NCI-H1930 (cell line): ENCODE results near the gene GTF3C2.
A peak's percentile ranks its signal among the peaks of the same experiment; 100 is the strongest.
"Not testable (repeated sequence)": the region's sequence is repeated elsewhere in the genome, so short reads cannot be mapped to it uniquely, and the experiment has no call there.

Experiments
- DNase-seq, 2 experiments: peaks; one replicate each; lab custom pipeline; 2025; lab: John Stamatoyannopoulos, UW

GTF3C2 gene

DNA sequence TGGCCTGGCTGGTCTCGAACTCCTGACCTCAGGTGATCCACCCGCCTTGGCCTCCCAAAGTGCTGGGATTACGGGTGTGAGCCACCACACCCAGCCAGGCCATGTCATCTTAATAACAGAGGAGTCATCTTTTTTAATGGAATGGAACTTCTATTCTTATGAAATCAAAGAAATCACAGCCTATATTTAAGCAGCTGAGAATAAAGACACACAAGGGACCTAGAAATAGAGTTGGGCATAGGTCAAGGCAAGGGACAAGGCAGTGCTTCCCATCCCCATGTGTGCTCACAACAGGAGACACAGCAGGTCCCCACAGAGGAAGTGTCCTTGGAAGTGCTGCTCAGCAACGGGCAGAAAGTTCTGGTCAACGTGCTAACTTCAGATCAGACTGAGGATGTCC is 17.0 kb upstream of the GTF3C2 start:
- DNase-seq = no peak

DNA sequence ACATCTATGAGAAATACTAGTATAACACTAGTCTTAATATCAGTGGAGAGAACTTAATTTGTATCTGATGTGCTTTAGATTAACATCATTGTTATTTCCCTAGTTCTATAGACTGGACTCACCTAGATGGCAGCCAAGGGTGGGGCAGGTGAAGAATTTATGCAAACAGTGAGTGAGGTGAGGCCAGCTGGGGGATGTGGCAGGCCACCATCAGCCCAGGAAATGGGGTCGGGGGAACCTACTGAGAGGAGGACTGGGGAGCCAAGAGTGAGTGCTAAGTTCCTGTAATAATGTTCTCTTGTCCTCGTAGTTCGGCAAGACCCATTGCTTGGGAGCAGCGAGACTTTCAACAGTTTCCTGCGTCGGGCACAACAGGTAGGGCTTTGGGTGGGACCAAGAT is 16.4 kb upstream of the GTF3C2 start:
- no peak for DNase-seq

DNA sequence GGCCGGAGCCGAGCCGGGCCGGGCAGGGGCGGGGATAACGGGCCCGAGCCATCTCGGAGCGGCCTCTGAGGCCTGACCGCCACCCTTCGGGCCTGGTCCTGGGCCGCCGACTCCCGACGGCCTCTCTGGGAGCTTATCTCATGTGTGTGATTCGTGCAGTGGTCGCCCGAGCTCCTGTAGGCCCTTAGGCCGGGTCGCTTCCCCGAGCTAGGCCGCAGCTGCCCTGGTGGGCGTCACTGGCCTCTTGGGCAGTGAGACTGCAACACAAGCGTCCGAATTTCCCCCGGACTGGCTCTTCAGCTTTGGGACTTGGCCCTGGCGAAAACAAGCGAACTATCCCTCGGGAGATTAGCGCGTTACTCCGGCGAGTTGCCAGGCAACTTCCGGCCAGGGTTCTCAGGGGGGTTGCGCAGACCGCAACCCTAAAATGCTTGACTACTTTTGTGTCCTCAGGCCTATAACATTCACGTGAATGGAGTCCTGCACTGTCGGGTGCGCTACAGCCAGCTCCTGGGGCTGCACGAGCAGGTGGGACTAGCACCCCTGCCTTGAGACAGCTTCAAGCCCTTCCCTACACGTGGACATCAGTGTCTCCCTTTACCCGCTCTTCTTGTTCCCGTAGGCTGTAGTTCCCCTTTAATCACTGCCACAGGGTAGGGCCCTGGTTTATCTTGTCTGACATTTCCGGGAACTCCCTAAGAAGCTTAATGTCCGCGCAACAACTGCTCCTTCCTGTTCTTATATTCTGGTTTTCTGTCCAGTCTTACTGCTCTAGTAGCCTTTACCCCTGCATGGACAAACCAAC is 14.5 kb upstream of the GTF3C2 start:
- DNase-seq = no peak

DNA sequence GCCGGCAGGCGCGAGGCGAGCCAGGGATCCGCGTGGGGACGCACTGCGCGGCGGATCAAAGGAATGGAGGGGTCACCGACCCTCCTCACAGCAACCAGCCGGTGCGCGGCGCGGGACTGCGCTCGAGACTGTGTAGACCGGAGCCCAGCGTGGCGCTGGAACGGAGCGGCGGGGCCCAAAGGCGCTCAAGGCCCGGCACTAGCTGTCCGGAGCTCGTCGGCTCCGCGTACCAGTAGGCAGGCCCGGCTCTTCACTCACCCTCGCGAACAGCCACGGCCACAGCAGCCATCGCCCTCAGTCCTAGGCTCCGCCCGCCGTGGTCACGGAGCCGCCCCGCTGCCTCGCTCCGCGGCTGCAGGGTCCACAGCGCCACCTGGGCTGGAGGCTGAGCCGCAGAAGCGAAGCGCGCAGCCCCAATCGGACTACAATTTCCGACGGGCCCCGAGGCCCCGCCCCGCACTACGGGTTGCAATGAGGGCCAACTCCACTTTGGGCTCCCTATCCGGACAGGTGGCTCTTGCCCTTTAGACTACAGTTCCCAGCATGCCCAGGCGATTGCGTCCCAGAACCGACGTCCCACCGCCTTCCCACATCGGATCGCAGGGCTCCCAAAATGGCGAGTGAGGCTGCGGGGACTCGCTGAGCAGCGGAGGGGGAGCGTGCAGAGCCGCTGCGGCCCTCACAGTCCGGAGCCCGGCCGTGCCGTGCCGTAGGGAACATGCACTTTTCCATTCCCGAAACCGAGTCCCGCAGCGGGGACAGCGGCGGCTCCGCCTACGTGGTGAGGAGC is 13.7 kb upstream of the GTF3C2 start, which contains the start of the genes EIF2B4 and SNX17:
EIF2B4 (minus strand) TSS at position 313 of the 790 bp plus-strand sequence; CDS start at position 289, 24 bp downstream.
SNX17 (plus strand) TSS at position 591 of the 790 bp plus-strand sequence; CDS start at position 719, 128 bp downstream.
- peak; percentile 93 to 96 for DNase-seq

DNA sequence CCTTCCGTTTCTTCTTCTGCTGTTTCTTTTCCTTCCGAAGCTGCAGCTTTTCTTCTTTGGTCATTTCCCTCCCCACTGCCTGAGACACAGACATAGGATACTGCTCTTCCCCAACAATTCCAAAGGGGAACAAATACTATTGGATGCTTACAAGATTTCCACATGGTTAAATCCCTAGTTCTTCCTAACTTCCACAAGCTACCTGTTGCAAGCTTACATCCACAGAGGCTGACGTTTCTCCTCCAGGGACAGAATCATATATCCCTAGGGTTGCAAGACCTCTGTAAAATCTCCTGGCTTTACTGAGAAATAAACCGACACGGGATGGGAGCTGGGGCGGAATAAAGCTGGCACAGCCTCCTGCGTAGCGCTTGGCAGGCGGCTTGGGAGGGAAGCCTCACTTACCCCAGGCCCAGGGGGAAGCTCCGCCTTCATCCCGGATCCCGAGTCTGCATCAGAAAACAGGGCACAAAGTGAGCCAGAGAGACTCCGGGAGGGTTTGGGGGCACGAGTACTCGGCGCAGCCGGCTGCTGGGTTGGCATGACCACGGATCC is 13.0 kb upstream of the GTF3C2 start:
- peak in 1 of 2 experiments; percentile 29 for DNase-seq

DNA sequence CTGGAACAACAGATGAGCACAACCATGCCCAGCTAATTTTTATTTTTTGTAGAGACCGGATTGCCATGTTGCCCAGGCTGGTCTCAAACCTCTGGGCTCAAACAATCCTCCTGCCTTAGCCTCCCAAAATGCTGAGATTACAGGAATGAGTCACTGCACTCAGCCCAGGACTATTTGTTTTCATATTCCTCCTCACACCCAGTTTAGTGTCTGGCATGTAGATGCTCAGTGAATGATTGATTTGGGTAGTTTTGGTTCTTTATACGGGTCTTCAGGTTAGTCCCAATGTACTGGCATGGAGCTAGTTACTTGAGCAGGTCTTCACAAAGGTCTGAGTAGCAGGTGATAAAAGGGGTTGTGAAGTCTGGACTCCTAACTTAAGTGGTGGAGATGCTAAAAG is 7.4 kb upstream of the GTF3C2 start:
- no peak for DNase-seq

DNA sequence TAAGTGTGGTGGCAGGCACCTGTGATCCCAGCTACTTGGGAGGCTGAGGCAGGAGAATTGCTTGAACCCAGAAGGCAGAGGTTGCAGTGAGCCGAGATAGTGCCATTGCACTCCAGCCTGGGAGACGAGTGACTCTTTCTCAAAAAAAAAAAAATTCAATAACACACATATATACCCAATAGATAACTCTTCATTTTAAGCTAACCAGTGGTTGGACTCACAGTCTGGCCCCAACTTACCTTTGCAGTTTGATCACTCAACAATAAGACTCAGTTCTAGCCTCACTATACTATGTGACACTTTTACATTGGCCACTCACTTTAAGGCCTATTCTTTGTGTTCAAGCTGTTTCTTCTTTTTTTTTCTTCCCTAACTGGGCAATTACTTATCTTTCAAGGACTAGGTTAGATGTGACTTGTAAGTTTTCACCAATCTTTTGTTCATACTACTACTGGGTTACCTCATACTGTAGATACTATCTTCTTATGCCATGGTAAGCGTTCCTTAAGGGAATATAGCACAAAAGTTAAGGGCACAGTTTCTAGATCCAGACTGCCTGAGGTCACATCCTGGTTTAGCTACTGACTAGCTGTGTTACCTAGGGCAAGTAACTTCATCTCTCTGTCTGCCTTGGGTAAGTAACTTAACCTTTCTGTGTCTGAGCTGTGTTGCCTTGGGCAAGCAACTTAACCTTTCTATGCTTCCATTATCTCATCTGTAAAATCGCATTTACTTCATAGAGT is 6.3 kb upstream of the GTF3C2 start:
- no peak for DNase-seq

DNA sequence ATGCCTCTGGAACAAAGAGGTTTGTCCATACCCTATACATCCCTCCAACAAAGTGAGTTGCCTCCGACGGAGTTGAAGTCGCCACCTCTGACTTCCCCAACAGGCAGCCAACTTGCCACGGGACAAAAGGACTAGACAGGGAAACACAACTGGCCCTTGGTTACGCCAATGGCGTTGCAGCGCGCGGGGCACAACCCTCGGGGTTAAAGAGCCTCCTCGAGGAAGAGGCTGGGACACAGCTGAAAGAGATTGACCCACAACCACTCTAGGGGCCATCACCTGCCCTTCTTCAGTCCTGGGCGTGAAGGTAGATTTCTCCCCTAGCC is 545 bp downstream of the GTF3C2 start:
- no peak for DNase-seq

DNA sequence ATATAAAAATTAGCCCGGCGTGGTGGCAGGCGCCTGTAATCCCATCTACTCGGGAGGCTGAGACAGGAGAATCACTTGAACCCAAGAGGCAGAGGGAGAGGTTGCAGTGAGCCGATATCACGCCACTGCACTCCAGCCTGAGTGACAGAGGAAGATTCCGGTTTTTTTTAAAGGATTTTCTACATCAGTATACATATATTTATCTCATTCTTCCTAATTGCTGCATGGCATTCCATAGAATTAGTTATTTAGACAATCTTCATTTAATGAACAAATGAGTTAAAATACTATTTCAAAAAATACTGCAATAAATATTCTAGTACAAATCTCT is 2.0 kb downstream of the GTF3C2 start:
- no peak for DNase-seq

DNA sequence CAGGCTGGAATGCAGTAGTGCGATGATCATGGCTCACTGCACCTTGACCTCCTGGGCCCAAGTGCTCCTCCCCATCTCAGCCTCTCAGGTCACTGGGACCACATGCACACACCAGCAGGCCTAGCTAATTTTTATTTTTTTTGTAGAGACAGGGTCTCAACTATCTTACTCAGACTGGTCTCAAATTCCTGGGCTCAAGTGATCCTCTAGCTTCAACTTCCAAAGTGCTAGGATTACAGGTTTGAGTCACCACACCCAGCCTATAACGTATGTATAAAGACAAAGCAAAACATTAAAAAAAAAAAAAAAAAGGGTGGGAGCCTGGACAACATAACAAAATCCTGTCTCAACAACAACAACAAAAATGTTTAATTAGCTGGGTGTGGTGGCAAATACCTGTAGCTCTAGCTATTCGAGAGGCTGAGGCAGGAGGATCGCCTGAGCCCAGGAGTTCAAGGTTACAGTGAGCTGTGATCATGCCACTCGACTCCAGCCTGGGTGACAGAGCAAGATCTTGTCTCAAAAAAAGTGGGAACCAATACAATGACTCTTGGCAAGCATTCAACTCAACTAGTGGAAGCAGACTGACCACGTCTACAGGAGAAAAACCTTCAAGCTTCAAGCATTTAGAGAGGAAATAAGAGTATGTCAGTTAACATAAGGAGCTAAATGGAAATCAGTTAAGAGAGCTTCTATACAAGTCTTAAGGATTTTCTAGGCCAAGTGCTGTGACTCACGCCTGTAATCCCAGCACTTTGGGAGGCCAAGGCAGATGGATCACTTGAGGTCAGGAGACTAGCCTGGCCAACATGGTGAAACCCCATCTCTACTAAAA is 2.6 kb downstream of the GTF3C2 start:
- DNase-seq = no peak

DNA sequence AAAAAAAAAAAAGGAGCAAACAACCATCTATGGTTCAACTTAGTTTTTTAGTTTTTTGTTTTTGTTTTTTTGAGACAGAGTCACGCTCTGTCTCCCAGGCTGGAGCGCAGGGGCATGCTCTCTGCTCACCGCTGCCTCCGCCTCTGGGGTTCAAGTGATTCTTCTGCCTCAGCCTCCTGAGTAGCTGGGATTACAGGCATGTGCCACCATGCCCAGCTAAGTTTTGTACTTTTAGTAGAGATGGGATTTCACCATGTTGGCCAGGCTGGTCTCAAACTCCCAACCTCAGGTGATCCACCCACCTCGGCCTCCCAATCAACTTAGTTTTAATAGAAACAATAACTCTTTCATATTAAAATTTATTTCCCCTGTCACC is 3.2 kb downstream of the GTF3C2 start:
- DNase-seq = not testable (repeated sequence)

DNA sequence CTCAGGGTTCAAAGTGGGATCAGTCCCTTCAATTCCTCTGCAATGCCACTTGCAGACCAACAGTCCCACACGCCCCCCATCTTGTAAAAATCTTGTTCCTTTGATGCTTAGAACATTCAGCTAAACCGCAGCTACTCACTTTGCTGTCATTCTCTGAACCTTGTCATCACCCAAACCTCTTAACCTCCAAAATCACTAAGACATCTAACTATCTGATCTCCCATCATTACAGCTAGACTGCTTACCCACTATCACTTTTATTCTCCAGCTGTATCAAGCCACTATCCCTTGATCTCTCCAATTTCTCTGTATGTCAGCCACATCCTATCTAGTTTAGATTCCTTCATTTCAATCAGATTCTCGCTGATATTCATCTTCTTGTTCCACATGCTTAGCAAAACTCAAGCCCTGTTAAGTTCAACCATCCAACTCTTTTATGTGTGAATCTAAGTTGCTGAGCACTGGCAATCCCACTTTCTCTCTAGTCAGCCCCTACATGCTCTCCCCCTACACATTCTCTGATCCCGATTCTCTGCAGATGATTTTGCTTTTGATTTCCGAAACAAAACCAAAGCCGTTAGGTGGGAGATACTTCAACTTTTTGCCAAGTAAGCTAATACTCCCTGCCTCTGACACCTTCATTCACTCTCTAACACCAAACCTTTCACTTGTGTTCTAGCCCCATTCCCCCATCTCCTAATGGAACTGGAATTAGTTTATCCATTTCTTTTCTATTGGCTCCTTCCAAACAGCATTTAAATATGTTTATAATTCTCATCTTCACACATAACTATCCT is 4.6 kb downstream of the GTF3C2 start:
- DNase-seq = no peak

DNA sequence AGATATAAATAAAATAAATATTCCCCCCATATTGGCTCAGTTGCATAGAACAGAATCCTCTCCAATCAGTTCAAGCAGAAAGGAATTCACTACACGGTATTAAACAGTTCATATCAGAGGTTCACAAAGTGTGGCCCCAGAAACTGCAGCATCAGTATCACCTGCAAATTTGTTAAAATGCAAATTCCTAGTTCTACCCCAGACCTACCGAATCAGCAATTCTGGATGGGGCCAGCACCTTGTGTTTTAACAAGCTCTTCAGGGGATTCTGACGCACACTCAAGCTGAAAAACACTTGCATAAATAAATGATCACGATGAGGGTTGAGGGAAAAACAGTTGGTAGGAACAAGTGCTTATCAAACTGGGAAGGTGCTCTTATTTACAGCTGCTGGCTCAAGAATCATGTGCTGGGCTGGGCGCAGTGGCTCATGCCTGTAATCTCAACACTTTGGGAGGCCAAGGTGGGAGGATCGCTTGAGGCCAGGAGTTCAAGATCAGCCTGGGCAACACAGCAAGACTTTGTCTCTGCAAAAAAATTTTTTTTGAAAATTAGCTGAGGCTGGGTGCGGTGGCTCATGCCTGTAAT is 6.4 kb downstream of the GTF3C2 start:
- DNase-seq = no peak

DNA sequence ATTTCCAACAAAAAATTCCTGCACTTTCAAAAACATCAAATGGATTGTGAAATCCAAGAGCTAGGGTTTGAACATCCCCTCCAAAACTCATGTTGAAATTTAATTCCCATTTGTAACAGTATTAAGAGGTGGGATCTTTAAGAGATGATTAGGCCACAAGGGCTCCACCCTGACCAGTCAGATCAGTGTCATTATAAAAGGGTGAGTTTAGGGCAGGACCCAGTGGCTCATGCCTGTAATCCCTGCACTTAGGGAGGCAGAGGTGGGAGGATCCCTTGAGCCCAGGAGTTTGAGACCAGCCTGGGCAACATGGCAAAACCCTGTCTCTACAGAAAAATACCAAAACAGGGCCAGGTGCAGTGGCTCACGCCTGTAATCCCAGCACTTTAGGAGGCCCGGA is 8.9 kb downstream of the GTF3C2 start:
- no peak for DNase-seq

DNA sequence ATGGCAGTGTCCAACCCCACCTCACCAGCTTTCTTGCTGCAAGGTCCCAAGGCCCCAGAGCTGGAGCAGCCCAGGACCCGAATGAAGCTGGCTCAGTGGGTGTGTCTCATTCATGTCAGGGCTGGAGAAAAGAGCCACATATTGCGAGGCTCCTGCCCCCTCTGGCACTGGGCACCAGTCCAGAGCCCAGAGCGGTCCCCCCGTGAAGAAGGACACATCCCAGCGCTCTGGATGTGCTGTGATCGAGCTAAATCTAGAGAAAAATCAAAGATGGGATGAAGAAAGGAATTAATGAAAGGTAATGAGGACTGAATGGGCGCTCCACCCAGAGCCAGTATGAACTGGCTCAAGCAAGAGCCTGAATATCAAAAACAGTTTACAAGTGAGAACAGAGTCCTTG is 20.4 kb downstream of the GTF3C2 start:
- no peak for DNase-seq

DNA sequence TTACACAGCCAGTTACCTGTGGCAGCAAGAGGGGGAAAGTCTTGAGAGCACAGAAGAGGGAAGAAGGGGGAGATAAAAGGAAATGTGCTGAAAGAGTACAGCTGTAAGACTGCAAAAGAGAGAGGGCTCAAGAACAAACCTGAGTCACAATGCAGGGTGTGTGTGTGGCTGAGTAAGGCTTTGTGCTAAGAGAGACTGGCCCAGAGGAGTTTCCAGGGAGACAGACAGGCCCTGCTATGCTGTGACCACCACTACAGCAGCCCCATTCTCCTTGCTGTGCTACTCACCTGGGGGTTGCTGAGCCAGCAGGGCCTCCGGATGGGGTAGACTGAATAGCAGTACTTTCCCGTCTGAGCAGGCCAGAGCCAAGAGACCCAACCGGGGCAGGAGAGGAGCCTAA is 21.3 kb downstream of the GTF3C2 start:
- DNase-seq = no peak

DNA sequence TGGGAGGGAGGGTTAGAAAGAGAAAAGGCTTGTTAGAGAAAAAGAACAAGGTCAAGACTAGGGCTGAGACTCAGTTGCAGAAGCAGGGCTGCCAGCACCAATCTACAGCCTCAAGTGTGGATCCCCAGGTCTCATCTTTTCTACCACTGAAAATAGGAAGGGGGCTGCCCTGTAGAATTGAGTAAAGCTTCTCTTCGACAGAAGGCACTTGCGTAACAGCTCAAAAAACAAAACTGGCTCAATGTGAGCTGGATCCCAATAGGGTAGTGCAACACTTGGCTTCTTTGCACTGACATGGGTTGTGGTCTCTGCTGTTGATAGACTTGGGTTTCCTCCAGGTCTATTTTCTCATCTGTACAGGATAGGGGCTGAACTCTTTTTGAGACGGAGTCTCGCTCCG is 31.8 kb downstream of the GTF3C2 start:
- no peak for DNase-seq

DNA sequence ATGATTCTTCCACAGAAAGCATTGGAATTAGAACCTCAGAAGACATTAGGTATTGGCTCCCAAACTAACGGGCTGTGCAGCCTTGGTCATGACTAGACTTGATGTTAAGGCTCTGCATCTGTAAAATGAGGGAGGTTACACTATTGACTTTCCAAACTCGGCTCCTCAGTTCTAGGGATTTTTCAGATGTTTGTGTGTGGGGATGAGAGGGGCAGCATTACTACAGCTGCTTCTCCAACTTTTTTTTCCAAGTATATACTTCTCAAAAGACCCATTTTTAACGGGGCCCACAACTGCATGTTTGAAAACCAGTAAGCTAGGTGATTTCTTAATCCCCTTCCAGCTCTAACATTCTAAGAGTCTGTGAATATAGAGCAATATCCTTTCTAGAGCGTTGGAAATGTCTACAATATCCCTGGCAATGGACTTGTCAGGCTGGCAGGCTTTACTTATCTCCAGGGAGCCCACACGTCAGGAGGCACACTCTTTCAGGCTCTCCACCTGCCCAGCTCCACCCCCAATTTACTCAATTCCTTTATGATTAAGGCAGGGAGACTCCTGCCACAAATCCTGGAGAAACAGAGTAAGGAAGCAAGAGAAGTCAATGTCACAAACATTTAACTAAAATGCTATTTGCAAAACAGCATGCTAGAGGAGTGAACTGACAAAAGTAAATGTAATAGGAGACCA is 32.8 kb downstream of the GTF3C2 start:
- DNase-seq = no peak

DNA sequence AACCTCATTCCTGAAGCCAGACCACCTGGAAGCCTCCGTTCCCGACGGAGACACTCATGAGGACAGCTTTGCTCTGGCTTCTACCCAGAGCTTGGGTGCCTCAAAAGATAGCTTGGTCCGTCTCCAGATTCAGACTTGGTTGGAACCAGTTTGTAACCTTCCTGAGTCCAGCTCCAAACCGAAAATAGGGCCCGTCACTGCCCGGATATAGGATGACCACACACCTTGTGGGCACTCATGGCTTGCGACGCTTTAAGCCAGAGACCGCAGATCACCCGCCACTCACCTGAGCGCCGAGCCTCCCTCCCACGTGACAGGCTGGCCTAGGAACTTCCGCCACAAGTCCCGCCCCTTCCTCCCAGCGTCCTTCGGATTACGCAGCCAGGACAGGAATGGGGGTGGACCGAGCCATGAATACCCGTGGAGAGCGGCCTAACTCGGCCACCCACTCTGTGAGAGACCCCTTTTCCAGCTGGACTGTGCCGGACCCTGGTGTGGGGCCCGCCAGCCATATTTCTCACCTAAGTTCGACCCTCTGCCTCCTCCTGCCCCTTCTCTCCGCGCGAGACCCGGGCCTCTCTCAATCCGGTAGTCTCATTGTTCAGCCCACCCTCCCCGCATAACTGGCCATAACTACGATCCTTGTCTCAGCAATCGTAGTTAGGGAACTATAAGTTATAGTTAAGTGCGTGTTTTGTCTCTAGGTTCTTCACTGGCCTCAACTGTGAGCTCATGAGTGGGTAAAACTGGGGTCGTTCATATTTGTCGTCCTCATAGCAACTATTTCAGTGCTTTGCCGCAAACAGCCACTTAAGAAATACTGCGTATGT is 33.6 kb downstream of the GTF3C2 start, which contains the start of gene MPV17:
MPV17 (minus strand) TSS at position 332 of the 830 bp plus-strand sequence. CDS start 580 bp downstream, outside the sequence.
- DNase-seq = peak; percentile 70 to 83
